Fibroblast of skin of left quadriceps (primary cell): ENCODE measurements around the gene CA11.
A peak's percentile ranks its signal among the peaks of the same experiment; 100 is the strongest.
"Not testable (repeated sequence)": the region's sequence is repeated elsewhere in the genome, so short reads cannot be mapped to it uniquely, and the experiment has no call there.

Source experiments
- DNase-seq, 2 experiments: peaks; one replicate each; pipeline ENCODE4 v3.0.0-alpha.2; 2013; ENCODE audit warnings: low read depth in 2 of 2

Gene CA11

GRCh38 chr19:48669903-48670668, 24.1 kb upstream of the CA11 start:
- DNase-seq = no peak

GRCh38 chr19:48668761-48669160, 22.8 kb upstream of the CA11 start:
- no peak for DNase-seq

GRCh38 chr19:48668332-48668731, 22.3 kb upstream of the CA11 start:
- DNase-seq = no peak

- DNase-seq = no peak
These were observed 19.8 kb upstream of the CA11 start for GRCh38 chr19:48665786-48666185.

GRCh38 chr19:48664476-48664875, 18.5 kb upstream of the CA11 start:
- no peak for DNase-seq

- DNase-seq = no peak
These were observed 17.7 kb upstream of the CA11 start for GRCh38 chr19:48663667-48664066.

- no peak for DNase-seq
These were observed 15.7 kb upstream of the CA11 start for GRCh38 chr19:48661711-48662090.

GRCh38 chr19:48660852-48661710, 15.1 kb upstream of the CA11 start:
- peak; percentile 68 to 71 for DNase-seq

GRCh38 chr19:48659768-48660167, 13.8 kb upstream of the CA11 start:
- DNase-seq = no peak

- DNase-seq = no peak
These were observed 12.5 kb upstream of the CA11 start for GRCh38 chr19:48658483-48658882.

- not testable (repeated sequence) for DNase-seq
These were observed 11.8 kb upstream of the CA11 start for GRCh38 chr19:48657828-48658227.

- DNase-seq = peak; percentile 79 to 82
These were observed 11.0 kb upstream of the CA11 start for GRCh38 chr19:48656840-48657474.

- no peak for DNase-seq
These were observed 8.5 kb upstream of the CA11 start for GRCh38 chr19:48654299-48655059.

GRCh38 chr19:48651683-48652048, 5.7 kb upstream of the CA11 start:
- DNase-seq = no peak

GRCh38 chr19:48650974-48651682, 5.1 kb upstream of the CA11 start:
- no peak for DNase-seq

- DNase-seq = no peak
These were observed 2.1 kb upstream of the CA11 start for GRCh38 chr19:48648134-48648533.

- DNase-seq = no peak
These were observed 782 bp upstream of the CA11 start for GRCh38 chr19:48646722-48647216.

- no peak for DNase-seq
These were observed 377 bp downstream of the CA11 start for GRCh38 chr19:48645620-48646000.

- no peak for DNase-seq
These were observed 958 bp downstream of the CA11 start for GRCh38 chr19:48644839-48645619.

- no peak for DNase-seq
These were observed 1.6 kb downstream of the CA11 start for GRCh38 chr19:48644355-48644754.
